T-helper 2 cell treated with Interferon-gamma antibody and Interleukin-4, amounts not matched to agents 5 μg/mL and 100 μg/mL, for 36 hours (primary cell): ENCODE measurements around the gene HDAC9.
"Not testable (repeated sequence)": the region's sequence is repeated elsewhere in the genome, so short reads cannot be mapped to it uniquely, and the experiment has no call there.

ENCODE experiments used
- DNase-seq: peaks from one replicate; pipeline ENCODE4 v3.0.0; 2021; ENCODE audit warnings: low spot score
- H3K27ac Mint-ChIP-seq: one replicate; pipeline ENCODE4 v1.8.0; 2021; ENCODE audit warnings: mild to moderate bottlenecking, mixed read lengths
- H3K27me3 Mint-ChIP-seq: one replicate; pipeline ENCODE4 v1.8.0; 2021; ENCODE audit warnings: low read depth, mixed read lengths
- H3K36me3 Mint-ChIP-seq: one replicate; pipeline ENCODE4 v1.8.0; 2021; ENCODE audit warnings: low read depth, mixed read lengths
- H3K4me1 Mint-ChIP-seq: one replicate; pipeline ENCODE4 v1.8.0; 2021; ENCODE audit warnings: low read depth, mixed read lengths
- H3K4me3 Mint-ChIP-seq: one replicate; pipeline ENCODE4 v1.8.0; 2022; ENCODE audit warnings: mild to moderate bottlenecking, moderate library complexity, mixed read lengths
- H3K9me3 Mint-ChIP-seq: one replicate; pipeline ENCODE4 v1.8.0; 2021; ENCODE audit warnings: mixed read lengths

HDAC9 gene

GRCh38 chr7:18703685-18704084, 208.1 kb downstream of the HDAC9 start:
- DNase-seq = no peak
- Mint-ChIP-seq H3K4me3 (no peak overlapping the region), H3K4me1 (peaks cover 4% of the 10 kb centered on the region), H3K36me3 (no peaks in the 10 kb centered on the region), H3K27me3 (no peaks in the 10 kb centered on the region), H3K27ac (no peak overlapping the region), H3K9me3 (no peaks in the 10 kb centered on the region)

- no peak overlapping the region for H3K4me3 Mint-ChIP-seq
- H3K9me3 Mint-ChIP-seq = no peaks in the 10 kb centered on the region
- H3K27ac Mint-ChIP-seq = no peak overlapping the region
- H3K4me1 Mint-ChIP-seq = peaks cover 4% of the 10 kb centered on the region
- DNase-seq = no peak
- H3K27me3 Mint-ChIP-seq = no peaks in the 10 kb centered on the region
- no peaks in the 10 kb centered on the region for H3K36me3 Mint-ChIP-seq
Measured at GRCh38 chr7:18706670-18707069, 211.1 kb downstream of the HDAC9 start.

DNA sequence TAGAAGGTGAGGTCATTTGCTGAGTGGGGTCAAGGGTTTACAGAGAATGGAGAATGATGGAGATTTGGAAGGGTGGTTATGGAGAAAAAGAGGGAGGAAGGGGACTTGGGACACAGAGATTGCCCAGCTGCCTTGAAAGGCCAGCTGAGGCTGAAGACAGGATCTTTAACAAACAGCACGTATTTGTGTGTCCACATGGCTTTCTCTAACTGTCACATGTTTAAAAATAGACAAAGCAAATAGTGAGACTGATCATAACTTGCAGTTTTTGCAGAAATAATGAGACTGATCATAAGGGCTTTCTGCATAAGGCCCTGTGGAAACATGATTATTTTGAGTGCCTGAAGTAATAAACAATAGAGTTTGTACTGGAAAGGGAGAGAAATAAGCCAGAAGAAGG, 212.7 kb downstream of the HDAC9 start:
- no peaks in the 10 kb centered on the region for H3K36me3 Mint-ChIP-seq
- H3K27ac Mint-ChIP-seq = no peak overlapping the region
- H3K4me3 Mint-ChIP-seq = no peak overlapping the region
- no peaks in the 10 kb centered on the region for H3K27me3 Mint-ChIP-seq
- no peak for DNase-seq
- peaks cover 4% of the 10 kb centered on the region for H3K4me1 Mint-ChIP-seq
- no peaks in the 10 kb centered on the region for H3K9me3 Mint-ChIP-seq

DNA sequence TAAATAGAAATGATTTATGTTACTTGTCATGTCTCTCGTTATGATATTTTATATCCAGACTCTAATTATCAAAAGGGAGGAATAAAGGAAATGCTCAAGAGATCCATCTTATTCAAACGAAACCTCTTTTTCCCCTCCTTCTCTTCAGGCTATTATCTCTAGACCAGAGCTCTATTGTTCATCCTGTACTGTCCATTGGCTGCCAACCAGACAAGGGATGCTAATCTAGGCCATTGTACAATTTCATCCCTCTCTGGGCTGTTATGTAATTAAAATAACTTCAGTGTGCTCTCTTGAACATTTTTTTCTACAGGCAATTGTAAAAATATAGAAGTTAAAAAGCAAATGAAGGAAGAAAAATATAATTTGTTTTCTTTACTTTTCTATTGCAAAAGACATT, 220.4 kb downstream of the HDAC9 start:
- H3K4me1 Mint-ChIP-seq = no peaks in the 10 kb centered on the region
- no peak for DNase-seq
- no peaks in the 10 kb centered on the region for H3K36me3 Mint-ChIP-seq
- no peaks in the 10 kb centered on the region for H3K9me3 Mint-ChIP-seq
- no peaks in the 10 kb centered on the region for H3K27me3 Mint-ChIP-seq
- H3K4me3 Mint-ChIP-seq = no peak overlapping the region
- H3K27ac Mint-ChIP-seq = no peak overlapping the region

GRCh38 chr7:18721429-18721828, 225.9 kb downstream of the HDAC9 start:
- Mint-ChIP-seq H3K27me3 (no peaks in the 10 kb centered on the region), H3K9me3 (no peaks in the 10 kb centered on the region), H3K4me1 (no peaks in the 10 kb centered on the region), H3K36me3 (no peaks in the 10 kb centered on the region), H3K27ac (no peak overlapping the region), H3K4me3 (no peak overlapping the region)
- DNase-seq = no peak

DNA sequence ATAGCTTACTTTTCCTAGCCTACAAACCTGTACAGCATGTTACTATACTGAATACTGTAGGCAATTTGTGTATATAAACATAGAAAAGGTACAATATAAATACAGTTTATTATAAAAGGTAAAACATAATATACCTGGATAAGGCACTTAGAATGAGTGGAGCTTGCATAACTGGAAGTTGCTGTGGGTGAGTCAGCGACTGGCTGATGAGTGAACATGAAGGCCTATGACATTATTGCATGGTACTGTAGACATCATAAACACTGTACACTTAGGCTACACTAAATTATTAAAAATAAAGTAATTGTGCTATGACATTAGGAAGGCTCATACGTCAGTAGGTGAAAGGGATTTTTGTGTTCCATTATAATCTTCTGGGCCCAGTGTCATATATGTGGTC, 228.8 kb downstream of the HDAC9 start:
- Mint-ChIP-seq H3K27me3 (no peaks in the 10 kb centered on the region), H3K9me3 (no peaks in the 10 kb centered on the region), H3K4me1 (no peaks in the 10 kb centered on the region), H3K36me3 (no peaks in the 10 kb centered on the region), H3K4me3 (no peak overlapping the region), H3K27ac (no peak overlapping the region)
- DNase-seq = no peak

- no peaks in the 10 kb centered on the region for H3K9me3 Mint-ChIP-seq
- no peak overlapping the region for H3K4me3 Mint-ChIP-seq
- H3K4me1 Mint-ChIP-seq = no peaks in the 10 kb centered on the region
- no peak for DNase-seq
- no peaks in the 10 kb centered on the region for H3K27me3 Mint-ChIP-seq
- no peaks in the 10 kb centered on the region for H3K36me3 Mint-ChIP-seq
- H3K27ac Mint-ChIP-seq = no peak overlapping the region
Measured at GRCh38 chr7:18727115-18727870, 231.7 kb downstream of the HDAC9 start.

- H3K27me3 Mint-ChIP-seq, H3K4me3 Mint-ChIP-seq: not testable (repeated sequence)
Measured at GRCh38 chr7:18736012-18736411, 240.5 kb downstream of the HDAC9 start.

GRCh38 chr7:18740579-18740988, 245.0 kb downstream of the HDAC9 start:
- no peaks in the 10 kb centered on the region for H3K4me1 Mint-ChIP-seq
- H3K36me3 Mint-ChIP-seq = no peaks in the 10 kb centered on the region
- no peak overlapping the region for H3K4me3 Mint-ChIP-seq
- H3K27ac Mint-ChIP-seq = no peak overlapping the region
- no peaks in the 10 kb centered on the region for H3K9me3 Mint-ChIP-seq
- H3K27me3 Mint-ChIP-seq = no peaks in the 10 kb centered on the region
- DNase-seq = no peak

More at GRCh38 chr7:18736012-18736411, 240.5 kb downstream of the HDAC9 start:
- H3K36me3 Mint-ChIP-seq, H3K4me1 Mint-ChIP-seq, H3K9me3 Mint-ChIP-seq, DNase-seq, H3K27ac Mint-ChIP-seq: not testable (repeated sequence)

- Mint-ChIP-seq H3K9me3 (no peaks in the 10 kb centered on the region), H3K27ac (no peak overlapping the region), H3K27me3 (no peaks in the 10 kb centered on the region), H3K36me3 (no peaks in the 10 kb centered on the region), H3K4me1 (no peaks in the 10 kb centered on the region), H3K4me3 (no peak overlapping the region)
- no peak for DNase-seq
Measured at GRCh38 chr7:18753972-18754610, 258.5 kb downstream of the HDAC9 start.

DNA sequence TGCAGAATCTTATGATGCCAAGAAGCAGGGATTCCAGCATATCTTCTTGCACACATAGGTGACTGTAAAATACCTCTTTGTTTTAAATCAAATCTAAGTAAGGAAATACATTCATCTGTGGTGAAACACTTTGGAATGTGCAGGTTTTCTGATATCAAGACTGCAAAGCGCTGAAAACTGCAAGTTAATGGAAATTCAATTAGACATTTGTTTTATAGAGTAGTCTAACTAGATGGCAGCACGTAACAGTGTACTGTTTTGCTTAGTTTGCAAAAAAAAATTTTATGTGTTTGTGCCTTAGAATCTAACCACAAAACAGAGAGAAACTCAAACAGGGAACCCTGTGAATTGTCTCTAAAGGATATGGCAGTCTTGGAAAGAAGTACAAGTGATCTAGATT, 259.2 kb downstream of the HDAC9 start:
- no peak overlapping the region for H3K4me3 Mint-ChIP-seq
- no peaks in the 10 kb centered on the region for H3K9me3 Mint-ChIP-seq
- H3K36me3 Mint-ChIP-seq = no peaks in the 10 kb centered on the region
- H3K27me3 Mint-ChIP-seq = no peaks in the 10 kb centered on the region
- no peak for DNase-seq
- H3K27ac Mint-ChIP-seq = no peak overlapping the region
- no peaks in the 10 kb centered on the region for H3K4me1 Mint-ChIP-seq

- Mint-ChIP-seq H3K4me1 (no peaks in the 10 kb centered on the region), H3K27me3 (no peaks in the 10 kb centered on the region), H3K27ac (no peak overlapping the region), H3K4me3 (no peak overlapping the region), H3K9me3 (no peaks in the 10 kb centered on the region), H3K36me3 (no peaks in the 10 kb centered on the region)
- DNase-seq = no peak
Measured at GRCh38 chr7:18755793-18756192, 260.2 kb downstream of the HDAC9 start.

GRCh38 chr7:18756378-18757050, 261.0 kb downstream of the HDAC9 start:
- H3K4me1 Mint-ChIP-seq = no peaks in the 10 kb centered on the region
- no peak for DNase-seq
- no peak overlapping the region for H3K4me3 Mint-ChIP-seq
- H3K9me3 Mint-ChIP-seq = no peaks in the 10 kb centered on the region
- no peak overlapping the region for H3K27ac Mint-ChIP-seq
- H3K36me3 Mint-ChIP-seq = no peaks in the 10 kb centered on the region
- H3K27me3 Mint-ChIP-seq = no peaks in the 10 kb centered on the region

- no peak for DNase-seq
- H3K4me1 Mint-ChIP-seq = no peaks in the 10 kb centered on the region
- no peaks in the 10 kb centered on the region for H3K36me3 Mint-ChIP-seq
- H3K27me3 Mint-ChIP-seq = no peaks in the 10 kb centered on the region
- no peak overlapping the region for H3K27ac Mint-ChIP-seq
- H3K4me3 Mint-ChIP-seq = no peak overlapping the region
- H3K9me3 Mint-ChIP-seq = no peaks in the 10 kb centered on the region
Measured at GRCh38 chr7:18760046-18760445, 264.5 kb downstream of the HDAC9 start.
